HG02852 (cell line): ENCODE results near the gene CNIH1.
"Not testable (repeated sequence)": the region's sequence is repeated elsewhere in the genome, so short reads cannot be mapped to it uniquely, and the experiment has no call there.

Experiments used
- ATAC-seq: cut with Tn5 transposase; IDR thresholded peaks from one replicate; pipeline ENCODE4 v1.9.1; 2021; ENCODE audit warnings: mild to moderate bottlenecking, moderate library complexity; ENCODE audit not compliant: unreplicated experiment

The CNIH1 gene

GRCh38 chr14:54387328-54387727 lies 53.8 kb downstream of the CNIH1 start:
- ATAC-seq = no peak

GRCh38 chr14:54385556-54385955 lies 55.6 kb downstream of the CNIH1 start:
- no peak for ATAC-seq

- no peak for ATAC-seq
Measured at GRCh38 chr14:54383835-54384234, 57.3 kb downstream of the CNIH1 start.

- no peak for ATAC-seq
Measured at GRCh38 chr14:54381821-54382220, 59.4 kb downstream of the CNIH1 start.

GRCh38 chr14:54380558-54380957 lies 60.6 kb downstream of the CNIH1 start:
- not testable (repeated sequence) for ATAC-seq

- ATAC-seq = not testable (repeated sequence)
Measured at GRCh38 chr14:54378893-54379292, 62.3 kb downstream of the CNIH1 start.

- no peak for ATAC-seq
Measured at GRCh38 chr14:54377501-54377900, 63.7 kb downstream of the CNIH1 start.

GRCh38 chr14:54374117-54374884 lies 66.9 kb downstream of the CNIH1 start:
- ATAC-seq = no peak
